Aorta (tissue), 5 donors: ENCODE data around the gene GMDS. TPM values are rescaled to one million over a fixed set of nuclear protein-coding genes. Genes with fewer than 3 reads are reported as not detected.

ENCODE experiments used
- ATAC-seq: fragments of 200-7000 bp; cut with Tn5 transposase; one replicate; pipeline ENCODE4 v1.9.1; 2022; ENCODE audit warnings: moderate library complexity; ENCODE audit not compliant: low FRiP score
- DNase-seq, 2 donors: peaks; one replicate each; pipeline ENCODE4 v3.0.0-alpha.2; 2020
- H3K27ac ChIP-seq, 2 donors: one replicate each; pipeline ENCODE4 v1.5.1; 2013; ENCODE audit warnings: low read length in 2 of 2, mild to moderate bottlenecking in 2 of 2, moderate library complexity in 2 of 2, control low read depth in 1 of 2, inconsistent platforms in 1 of 2, low read depth in 1 of 2
- H3K27me3 ChIP-seq, 2 donors: one replicate each; pipeline ENCODE4 v1.6.1; 2013; ENCODE audit warnings: control low read depth in 1 of 2, low read length in 1 of 2, mild to moderate bottlenecking in 1 of 2, moderate library complexity in 1 of 2; ENCODE audit not compliant: insufficient read depth in 2 of 2, control insufficient read depth in 1 of 2
- H3K36me3 ChIP-seq, 2 donors: one replicate each; pipeline ENCODE4 v1.6.1; 2013; ENCODE audit warnings: control low read depth in 1 of 2, low read length in 1 of 2, mild to moderate bottlenecking in 1 of 2; ENCODE audit not compliant: insufficient read depth in 2 of 2, control insufficient read depth in 1 of 2
- H3K4me1 ChIP-seq, 2 donors: one replicate each; pipeline ENCODE4 v1.6.1; 2013; ENCODE audit warnings: low read length in 2 of 2, control low read depth in 1 of 2, mild to moderate bottlenecking in 1 of 2, moderate library complexity in 1 of 2; ENCODE audit not compliant: insufficient read depth in 2 of 2, control insufficient read depth in 1 of 2
- H3K4me3 ChIP-seq, 2 donors: one replicate each; pipeline ENCODE4 v1.5.1; 2013; ENCODE audit warnings: low read length in 2 of 2, control low read depth in 1 of 2, mild to moderate bottlenecking in 1 of 2
- H3K9me3 ChIP-seq: one replicate; pipeline ENCODE4 v1.6.1; 2013; ENCODE audit warnings: mild to moderate bottlenecking, low read length; ENCODE audit not compliant: control insufficient read depth
- WGBS, 2 donors: extraction: QIAGEN DNeasy Blood & Tissue Kit; methylation state at CpG; one replicate each; pipeline ENCODE4 v1.1.7; 2013; 5-methylcytosine and 5-hydroxymethylcytosine counted together
- intact Hi-C, 2 donors: fragments of 100-400 bp; cut with DNase I; formaldehyde crosslinking; loops; one replicate each; pipeline versions ENCODE4 v1.14.2 to v1.15.0; 2022
- polyA plus RNA-seq, 2 donors: library from polyadenylated mRNA; stranded (reverse); fragments of 200-250 nt; gene quantifications; one replicate each; pipeline ENCODE4 v1.2.3, GENCODE V29; 2013
- total RNA-seq, 2 donors: library from RNA; stranded (reverse); fragmentation: NEBNext Ultra II Directional; extraction: Animal tissue kit (Norgen Biotek cat#: 25700); gene quantifications; one replicate each; pipeline ENCODE4 v1.2.1, GENCODE V29; 2021
- donor health status: healthy with polysubstance abuse.
- donor health status: Bipolar disorder and iron deficiency.
- donor health status: DM: no; HTN: no; CAD: no.
- donor health status: DM: no; HTN: no; CAD: no.
- donor health status: DM: yes; HTN: yes; CAD: no.

The GMDS gene
- total and polyA plus RNA-seq, 4 donors: 66.1 to 138 (median 84.9) TPM

DNA sequence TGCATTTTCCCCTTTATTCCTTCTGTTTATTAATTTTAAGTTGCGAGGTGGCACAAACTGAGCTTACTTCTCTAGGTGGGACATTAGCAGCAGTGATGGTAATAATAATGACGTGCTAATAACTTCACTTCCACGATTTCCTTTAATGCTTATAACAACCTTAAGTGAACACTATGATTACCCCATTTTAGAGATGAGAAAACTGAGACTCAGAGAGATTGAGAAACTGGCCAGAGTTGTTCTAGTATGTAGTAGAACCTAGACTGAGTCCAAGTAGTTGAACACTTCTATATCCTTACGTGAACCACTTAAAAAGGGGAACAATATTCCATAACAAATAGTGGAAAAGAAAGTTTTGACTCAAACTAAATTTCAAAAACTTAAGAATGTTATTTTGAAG is 297.5 kb downstream of the GMDS start:
- WGBS, 2 donors: 96 to 97% methylated on average over 4 of the region's 4 CpGs
- intact Hi-C loops: no loop called here
- no peak for ATAC-seq
- no peaks in the 10 kb centered on the region for H3K9me3 ChIP-seq
- peaks cover 0 to 1% of the 10 kb centered on the region in 2 donors for H3K36me3 ChIP-seq
- no peak overlapping the region for H3K4me3 ChIP-seq
- peaks cover 0 to 2% of the 10 kb centered on the region in 2 donors for H3K4me1 ChIP-seq
- DNase-seq: no peak
- no peak overlapping the region for H3K27ac ChIP-seq
- no peaks in the 10 kb centered on the region for H3K27me3 ChIP-seq

DNA sequence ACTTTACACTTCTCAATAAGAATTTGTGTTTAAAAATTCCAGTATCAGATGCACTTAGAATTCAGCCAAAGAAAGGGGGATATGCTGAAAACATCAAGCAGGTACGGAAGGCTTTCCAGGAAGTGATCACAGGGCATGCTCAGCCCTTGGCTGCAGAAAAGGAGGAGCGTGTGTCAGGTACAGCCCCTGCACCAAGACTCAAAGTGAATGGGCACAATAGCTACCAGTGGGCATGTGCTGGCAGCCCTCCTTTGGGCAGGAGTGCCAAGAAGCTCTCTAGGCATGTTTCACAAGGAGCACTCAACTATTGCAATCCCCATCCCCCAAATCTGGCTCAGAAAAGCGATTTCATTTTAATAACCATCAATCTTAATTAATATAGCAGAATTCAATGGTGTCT is 298.8 kb downstream of the GMDS start:
- H3K27ac ChIP-seq: no peak overlapping the region
- H3K9me3 ChIP-seq: no peaks in the 10 kb centered on the region
- intact Hi-C loops: no loop called here
- peaks cover 0 to 1% of the 10 kb centered on the region in 2 donors for H3K36me3 ChIP-seq
- WGBS, 2 donors: 80 to 88% methylated on average over 3 of the region's 3 CpGs
- no peak for ATAC-seq
- no peak for DNase-seq
- H3K4me3 ChIP-seq: no peak overlapping the region
- no peaks in the 10 kb centered on the region for H3K27me3 ChIP-seq
- H3K4me1 ChIP-seq: peaks cover 0 to 2% of the 10 kb centered on the region in 2 donors

DNA sequence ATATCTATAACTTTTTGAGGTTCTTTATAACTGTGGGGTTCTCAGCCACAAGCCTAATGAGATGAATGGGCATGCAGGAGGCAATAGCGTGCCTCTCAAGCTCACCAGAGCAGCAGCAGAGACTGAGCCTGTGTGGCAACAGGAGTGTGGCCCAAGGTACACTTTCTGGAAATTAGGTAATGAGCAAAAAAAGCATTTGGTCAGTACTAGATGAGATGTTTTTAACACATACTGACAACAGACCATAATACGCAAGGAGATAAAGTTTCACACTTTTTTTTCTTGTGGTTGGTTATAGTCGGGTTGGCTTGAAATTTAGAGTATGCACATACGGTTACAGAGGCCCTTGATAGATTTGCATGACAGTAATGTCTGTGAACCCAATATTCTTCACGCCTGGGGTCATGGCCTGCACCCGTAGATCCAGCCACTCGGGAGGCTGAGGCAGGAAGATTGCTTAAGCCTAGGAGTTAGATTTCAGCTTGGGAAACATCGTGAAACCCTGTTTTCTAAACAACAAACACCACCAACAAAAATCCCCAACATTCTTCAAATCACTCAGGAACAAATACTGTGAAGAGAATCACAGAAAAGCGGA is 300.1 kb downstream of the GMDS start:
- no peak for ATAC-seq
- peaks cover 0 to 2% of the 10 kb centered on the region in 2 donors for H3K4me1 ChIP-seq
- H3K9me3 ChIP-seq: no peaks in the 10 kb centered on the region
- no peak overlapping the region for H3K4me3 ChIP-seq
- H3K27ac ChIP-seq: no peak overlapping the region
- peaks cover 0 to 1% of the 10 kb centered on the region in 2 donors for H3K36me3 ChIP-seq
- no peaks in the 10 kb centered on the region for H3K27me3 ChIP-seq
- 90% methylated on average over 9 of the region's 9 CpGs for WGBS, 2 donors
- intact Hi-C loops: no loop called here
- DNase-seq: no peak

DNA sequence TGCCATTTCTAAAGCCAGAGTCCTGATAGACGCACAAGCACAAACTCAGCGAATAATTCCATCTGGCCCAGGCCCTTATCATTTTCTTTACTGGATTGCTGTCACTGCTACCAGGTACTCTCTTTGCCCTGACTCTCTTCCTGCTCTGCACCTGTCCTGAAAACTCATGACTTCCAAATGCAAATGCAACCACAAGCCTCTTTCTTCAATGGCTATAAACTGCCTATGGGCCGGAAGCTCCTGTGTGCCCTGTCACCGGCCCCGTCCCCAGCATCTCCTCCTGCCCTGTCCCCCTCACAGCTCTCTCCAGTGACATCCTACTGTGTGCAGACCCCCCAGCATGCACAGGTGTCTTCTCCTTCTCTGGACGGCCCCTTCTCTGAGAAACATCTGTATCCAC is 302.6 kb downstream of the GMDS start:
- DNase-seq: no peak
- Histone ChIP-seq H3K27me3 (no peaks in the 10 kb centered on the region), H3K9me3 (no peaks in the 10 kb centered on the region), H3K4me3 (no peak overlapping the region), H3K4me1 (no peaks in the 10 kb centered on the region), H3K27ac (no peak overlapping the region), H3K36me3 (peaks cover 0 to 1% of the 10 kb centered on the region in 2 donors)
- ATAC-seq: no peak
- WGBS, 2 donors: 97% methylated on average over 6 of the region's 6 CpGs
- intact Hi-C loops: no loop called here

DNA sequence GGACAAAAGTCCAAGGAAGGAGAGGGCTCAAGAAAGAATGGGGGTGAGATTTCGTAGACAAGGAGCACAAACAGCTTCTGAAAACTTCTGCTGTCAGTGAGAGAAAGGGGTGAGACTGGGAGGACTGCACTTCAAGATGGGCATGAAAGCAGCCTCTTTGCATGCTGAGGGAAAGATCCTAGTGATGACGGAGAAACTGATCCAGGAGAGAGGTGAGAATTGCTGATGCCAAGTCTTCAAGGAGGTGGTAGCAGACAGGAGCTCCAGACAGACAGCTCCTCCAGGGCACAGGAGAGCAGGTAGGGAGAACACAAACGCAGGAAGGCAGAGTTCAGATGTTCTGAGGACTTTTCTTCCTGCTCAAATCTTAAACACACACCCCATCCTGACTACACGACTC is 303.9 kb downstream of the GMDS start:
- Histone ChIP-seq H3K4me3 (no peak overlapping the region), H3K27ac (no peak overlapping the region), H3K4me1 (no peaks in the 10 kb centered on the region), H3K9me3 (no peaks in the 10 kb centered on the region), H3K27me3 (no peaks in the 10 kb centered on the region), H3K36me3 (peaks cover 0 to under 1% of the 10 kb centered on the region in 2 donors)
- intact Hi-C loops: no loop called here
- no peak for ATAC-seq
- WGBS, 2 donors: 91 to 97% methylated on average over 4 of the region's 4 CpGs
- DNase-seq: no peak

DNA sequence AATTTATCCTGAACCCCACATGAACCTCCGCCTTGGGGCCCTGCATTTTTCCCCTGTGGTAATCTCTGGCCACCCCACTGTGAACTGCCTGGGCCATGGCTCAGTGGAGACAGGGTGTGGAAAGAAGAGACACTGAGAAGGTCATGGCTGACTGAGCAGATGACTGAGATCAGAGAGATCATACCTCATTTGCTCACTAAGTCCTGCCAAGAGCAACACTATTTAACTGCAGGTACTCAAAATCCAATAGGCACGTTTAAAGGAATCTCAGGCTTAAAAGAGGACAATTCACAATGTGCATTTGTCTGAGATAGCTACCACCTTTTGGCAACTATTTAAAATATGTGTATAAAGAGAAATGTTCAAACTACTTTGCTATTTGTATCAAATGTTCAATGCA is 305.0 kb downstream of the GMDS start:
- WGBS, 2 donors: 75 to 77% methylated on average over 2 of the region's 2 CpGs
- H3K9me3 ChIP-seq: no peaks in the 10 kb centered on the region
- no peak for DNase-seq

DNA sequence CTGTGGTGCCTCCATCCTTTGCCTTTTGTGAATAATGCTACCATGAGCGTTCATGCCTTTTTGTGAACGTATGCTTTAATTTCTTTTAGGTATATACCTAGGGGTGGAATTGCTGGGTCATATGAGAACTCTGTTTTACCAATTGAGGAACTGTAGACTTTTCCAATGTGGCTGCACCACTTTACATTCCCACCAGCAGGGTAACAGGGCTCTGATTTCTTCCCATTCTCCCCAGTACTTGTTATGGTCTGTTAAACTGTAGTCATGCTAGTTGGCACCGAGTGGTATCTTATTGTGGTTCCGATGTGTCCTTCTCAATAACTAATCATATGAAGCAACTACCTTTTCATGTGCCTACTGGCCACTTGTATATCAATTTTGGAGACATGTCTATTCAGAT is 312.1 kb downstream of the GMDS start:
- peaks cover 0 to 4% of the 10 kb centered on the region in 2 donors for H3K4me1 ChIP-seq

More for the DNA sequence above, 305.0 kb downstream of the GMDS start:
- no peaks in the 10 kb centered on the region for H3K4me1 ChIP-seq
- H3K27ac ChIP-seq: no peak overlapping the region
- no peaks in the 10 kb centered on the region for H3K27me3 ChIP-seq
- no peak overlapping the region for H3K4me3 ChIP-seq
- intact Hi-C loops: no loop called here
- H3K36me3 ChIP-seq: no peaks in the 10 kb centered on the region
- ATAC-seq: no peak

DNA sequence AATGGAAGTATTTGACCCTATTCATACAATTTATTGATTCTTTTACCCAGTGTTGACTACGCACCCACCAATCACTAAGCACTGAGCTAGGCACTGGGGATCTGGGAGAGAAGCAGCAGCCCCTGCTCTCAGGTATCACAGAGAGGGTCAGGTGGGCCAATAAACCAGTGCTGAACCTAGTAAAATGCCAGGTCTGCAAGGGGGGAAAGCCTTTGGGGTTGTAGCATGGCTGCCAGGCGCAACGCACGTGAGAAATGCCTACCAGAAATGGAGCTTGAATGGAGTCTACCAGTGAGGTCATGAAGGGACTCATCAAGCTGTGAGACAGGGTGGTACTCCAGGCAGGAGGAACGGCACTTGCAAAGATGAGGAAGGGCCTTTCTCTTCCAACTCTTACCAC is 313.6 kb downstream of the GMDS start:
- Histone ChIP-seq H3K4me1 (peaks cover 0 to 4% of the 10 kb centered on the region in 2 donors), H3K9me3 (no peaks in the 10 kb centered on the region), H3K4me3 (no peak overlapping the region), H3K27me3 (no peaks in the 10 kb centered on the region), H3K27ac (no peak overlapping the region), H3K36me3 (no peaks in the 10 kb centered on the region)
- ATAC-seq (no peak), DNase-seq (no peak)
- intact Hi-C loops: no loop called here
- 97 to 99% methylated on average over 5 of the region's 5 CpGs for WGBS, 2 donors

More for the DNA sequence above, 312.1 kb downstream of the GMDS start:
- 94 to 99% methylated on average over 4 of the region's 4 CpGs for WGBS, 2 donors
- intact Hi-C loops: no loop called here
- H3K9me3 ChIP-seq: no peaks in the 10 kb centered on the region
- no peak overlapping the region for H3K27ac ChIP-seq
- no peaks in the 10 kb centered on the region for H3K36me3 ChIP-seq
- H3K27me3 ChIP-seq: no peaks in the 10 kb centered on the region
- no peak overlapping the region for H3K4me3 ChIP-seq
- no peak for DNase-seq
- ATAC-seq: no peak

DNA sequence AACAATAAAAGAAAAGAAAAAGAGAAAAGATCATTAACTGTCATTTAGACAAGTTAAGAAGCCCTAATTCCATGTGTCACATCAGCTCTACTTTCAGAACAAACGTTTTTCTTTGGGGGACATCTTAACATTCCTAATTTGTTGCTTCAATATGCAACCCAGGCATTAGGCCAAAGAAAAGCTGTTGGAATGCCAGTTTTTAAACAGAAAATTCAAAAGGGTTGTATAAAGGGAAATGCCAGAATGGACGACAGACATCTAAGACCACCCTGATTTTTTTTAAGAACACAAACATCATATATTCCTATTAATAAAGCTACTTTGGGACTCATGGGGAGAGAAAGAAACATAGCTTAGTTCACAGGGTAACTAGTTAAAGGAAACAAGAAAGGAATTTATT is 315.0 kb downstream of the GMDS start:
- Histone ChIP-seq H3K27me3 (no peaks in the 10 kb centered on the region), H3K9me3 (no peaks in the 10 kb centered on the region), H3K36me3 (no peaks in the 10 kb centered on the region), H3K4me1 (peaks cover 0 to 4% of the 10 kb centered on the region in 2 donors), H3K27ac (peak overlapping the region in 1 of 2 donors; percentile 61), H3K4me3 (peak overlapping the region in 1 of 2 donors; percentile 48)
- ATAC-seq (no peak), DNase-seq (no peak)
- 5 to 7% methylated on average over 2 of the region's 2 CpGs for WGBS, 2 donors
- intact Hi-C loops: no loop called here
